ENCODE results near the gene PHACTR4.
"Not testable (repeated sequence)": the region's sequence is repeated elsewhere in the genome, so short reads cannot be mapped to it uniquely, and the experiment has no call there.

DNA sequence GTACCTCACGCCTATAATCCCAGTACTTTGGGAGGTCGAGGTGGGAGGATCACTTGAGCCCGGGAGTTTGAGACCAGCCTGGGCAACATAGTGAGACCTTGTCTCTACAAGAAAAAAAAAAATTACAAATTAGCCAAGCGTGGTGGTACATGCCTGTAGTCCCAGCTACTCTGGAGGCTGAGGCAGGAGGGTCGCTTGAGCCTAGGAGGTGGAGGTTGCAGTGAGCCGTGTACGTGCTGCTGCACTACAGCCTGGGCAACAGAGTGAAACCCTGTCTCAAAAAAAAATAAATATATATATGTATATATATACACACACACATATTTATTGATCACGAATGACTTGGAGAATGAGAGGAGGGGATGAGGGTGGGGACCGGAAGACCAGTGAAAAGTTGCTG lies 153.0 kb downstream of the PHACTR4 start:
- TF ChIP-seq POLR2A (IDR thresholded peaks at IDR 0.05) = not testable (repeated sequence)
- TF ChIP-seq, protein P1, sequence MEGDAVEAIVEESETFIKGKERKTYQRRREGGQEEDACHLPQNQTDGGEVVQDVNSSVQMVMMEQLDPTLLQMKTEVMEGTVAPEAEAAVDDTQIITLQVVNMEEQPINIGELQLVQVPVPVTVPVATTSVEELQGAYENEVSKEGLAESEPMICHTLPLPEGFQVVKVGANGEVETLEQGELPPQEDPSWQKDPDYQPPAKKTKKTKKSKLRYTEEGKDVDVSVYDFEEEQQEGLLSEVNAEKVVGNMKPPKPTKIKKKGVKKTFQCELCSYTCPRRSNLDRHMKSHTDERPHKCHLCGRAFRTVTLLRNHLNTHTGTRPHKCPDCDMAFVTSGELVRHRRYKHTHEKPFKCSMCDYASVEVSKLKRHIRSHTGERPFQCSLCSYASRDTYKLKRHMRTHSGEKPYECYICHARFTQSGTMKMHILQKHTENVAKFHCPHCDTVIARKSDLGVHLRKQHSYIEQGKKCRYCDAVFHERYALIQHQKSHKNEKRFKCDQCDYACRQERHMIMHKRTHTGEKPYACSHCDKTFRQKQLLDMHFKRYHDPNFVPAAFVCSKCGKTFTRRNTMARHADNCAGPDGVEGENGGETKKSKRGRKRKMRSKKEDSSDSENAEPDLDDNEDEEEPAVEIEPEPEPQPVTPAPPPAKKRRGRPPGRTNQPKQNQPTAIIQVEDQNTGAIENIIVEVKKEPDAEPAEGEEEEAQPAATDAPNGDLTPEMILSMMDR (IDR thresholded peaks at IDR 0.05) = not testable (repeated sequence)

Data from adrenal gland (tissue), 5 donors.